Mesothelial cell of epicardium (in vitro differentiated cells): ENCODE measurements around the gene MRPS12. TPM values are rescaled to one million over a fixed set of nuclear protein-coding genes. Genes with fewer than 3 reads are reported as not detected.

Source experiments
- DNase-seq, 2 experiments: peaks; one replicate each; pipeline ENCODE4 v3.0.0; 2021; ENCODE audit warnings: low spot score in 2 of 2; ENCODE audit not compliant: unreplicated experiment in 2 of 2
- H3K27ac Mint-ChIP-seq: 2 replicates; pipeline ENCODE4 v1.8.0; 2021; ENCODE audit warnings: mixed read lengths
- H3K27me3 Mint-ChIP-seq: 2 replicates; pipeline ENCODE4 v1.8.0; 2021; ENCODE audit warnings: low read depth, mixed read lengths
- H3K36me3 Mint-ChIP-seq: 2 replicates; pipeline ENCODE4 v1.8.0; 2021; ENCODE audit warnings: mixed read lengths
- H3K4me1 Mint-ChIP-seq: 2 replicates; pipeline ENCODE4 v1.8.0; 2021; ENCODE audit warnings: mixed read lengths
- H3K4me3 Mint-ChIP-seq: 2 replicates; pipeline ENCODE4 v1.8.0; 2021; ENCODE audit warnings: mild to moderate bottlenecking, moderate library complexity, mixed read lengths
- H3K9me3 Mint-ChIP-seq: 2 replicates; pipeline ENCODE4 v1.8.0; 2021; ENCODE audit warnings: mixed read lengths
- total RNA-seq: library from RNA; stranded (reverse); gene quantifications from 3 replicates; pipeline ENCODE4 v1.2.1, GENCODE V29; 2021
- TF ChIP-seq, protein P1 (sequence below): fragments of 200-600 bp; sonication (generic); IDR thresholded peaks from one replicate; pipeline ENCODE4 v1.5.0; 2021; ENCODE audit warnings: antibody characterized with exemption; ENCODE audit not compliant: unreplicated experiment

MRPS12 gene
- total RNA-seq, 1 donor from 2014 or later, result 24.3 TPM

DNA sequence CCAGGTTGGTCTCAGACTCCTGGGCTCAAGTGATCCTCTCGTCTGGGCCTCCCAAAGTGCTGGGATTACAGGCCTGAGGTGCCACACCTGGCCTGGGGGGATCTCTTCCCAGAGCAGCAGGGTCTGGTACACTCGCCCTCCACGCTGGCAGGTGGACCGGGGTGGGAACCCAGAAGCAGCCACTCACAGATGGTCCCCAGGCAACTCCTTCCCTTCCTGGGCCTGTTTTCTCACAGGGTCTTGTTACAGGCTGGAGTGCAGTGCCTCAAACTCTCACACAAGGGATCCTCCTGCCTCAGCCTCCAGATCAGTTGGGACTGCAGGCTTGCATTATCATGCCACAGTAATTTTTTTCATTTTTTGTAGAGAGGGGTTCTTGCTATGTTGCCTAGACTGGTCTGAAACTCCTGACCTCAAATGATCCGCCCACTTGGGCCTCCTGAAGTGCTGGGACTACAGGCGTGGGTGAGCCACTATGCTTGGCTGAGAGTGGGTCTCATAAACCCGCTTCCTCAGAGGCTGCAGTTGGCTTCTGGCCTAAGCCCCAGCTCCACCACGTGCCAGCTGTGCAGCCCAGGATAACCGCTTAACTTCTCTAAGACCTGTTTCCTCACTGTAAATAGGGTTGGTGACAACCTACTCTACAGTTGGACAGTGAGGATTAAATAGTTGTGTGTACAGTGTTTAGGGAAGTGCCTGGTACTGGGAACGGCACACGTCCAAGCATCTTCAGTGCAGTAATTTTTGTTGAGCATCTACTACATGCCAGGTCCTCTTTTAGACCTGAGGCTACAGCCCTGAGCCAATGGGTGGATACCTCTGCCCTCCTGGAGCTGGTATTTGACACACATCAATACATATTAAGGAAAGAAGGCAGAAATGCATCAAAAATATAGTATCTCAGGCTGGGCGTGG is 17.9 kb upstream of the MRPS12 start:
- H3K9me3 Mint-ChIP-seq, result no peaks in the 10 kb centered on the region
- no peak overlapping the region for H3K4me3 Mint-ChIP-seq
- H3K4me1 Mint-ChIP-seq, result no peaks in the 10 kb centered on the region
- H3K27ac Mint-ChIP-seq, result no peak overlapping the region
- H3K36me3 Mint-ChIP-seq, result peaks cover 2% of the 10 kb centered on the region
- no peak for DNase-seq
- TF ChIP-seq, protein P1, sequence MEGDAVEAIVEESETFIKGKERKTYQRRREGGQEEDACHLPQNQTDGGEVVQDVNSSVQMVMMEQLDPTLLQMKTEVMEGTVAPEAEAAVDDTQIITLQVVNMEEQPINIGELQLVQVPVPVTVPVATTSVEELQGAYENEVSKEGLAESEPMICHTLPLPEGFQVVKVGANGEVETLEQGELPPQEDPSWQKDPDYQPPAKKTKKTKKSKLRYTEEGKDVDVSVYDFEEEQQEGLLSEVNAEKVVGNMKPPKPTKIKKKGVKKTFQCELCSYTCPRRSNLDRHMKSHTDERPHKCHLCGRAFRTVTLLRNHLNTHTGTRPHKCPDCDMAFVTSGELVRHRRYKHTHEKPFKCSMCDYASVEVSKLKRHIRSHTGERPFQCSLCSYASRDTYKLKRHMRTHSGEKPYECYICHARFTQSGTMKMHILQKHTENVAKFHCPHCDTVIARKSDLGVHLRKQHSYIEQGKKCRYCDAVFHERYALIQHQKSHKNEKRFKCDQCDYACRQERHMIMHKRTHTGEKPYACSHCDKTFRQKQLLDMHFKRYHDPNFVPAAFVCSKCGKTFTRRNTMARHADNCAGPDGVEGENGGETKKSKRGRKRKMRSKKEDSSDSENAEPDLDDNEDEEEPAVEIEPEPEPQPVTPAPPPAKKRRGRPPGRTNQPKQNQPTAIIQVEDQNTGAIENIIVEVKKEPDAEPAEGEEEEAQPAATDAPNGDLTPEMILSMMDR, result no peak
- H3K27me3 Mint-ChIP-seq, result no peaks in the 10 kb centered on the region

GRCh38 chr19:38913958-38914357 is 16.8 kb upstream of the MRPS12 start:
- H3K9me3 Mint-ChIP-seq, result no peaks in the 10 kb centered on the region
- H3K4me1 Mint-ChIP-seq, result no peaks in the 10 kb centered on the region
- H3K4me3 Mint-ChIP-seq, result no peak overlapping the region
- TF ChIP-seq, protein P1, result no peak
- H3K36me3 Mint-ChIP-seq, result no peaks in the 10 kb centered on the region
- no peaks in the 10 kb centered on the region for H3K27me3 Mint-ChIP-seq
- H3K27ac Mint-ChIP-seq, result no peak overlapping the region
- no peak for DNase-seq

DNA sequence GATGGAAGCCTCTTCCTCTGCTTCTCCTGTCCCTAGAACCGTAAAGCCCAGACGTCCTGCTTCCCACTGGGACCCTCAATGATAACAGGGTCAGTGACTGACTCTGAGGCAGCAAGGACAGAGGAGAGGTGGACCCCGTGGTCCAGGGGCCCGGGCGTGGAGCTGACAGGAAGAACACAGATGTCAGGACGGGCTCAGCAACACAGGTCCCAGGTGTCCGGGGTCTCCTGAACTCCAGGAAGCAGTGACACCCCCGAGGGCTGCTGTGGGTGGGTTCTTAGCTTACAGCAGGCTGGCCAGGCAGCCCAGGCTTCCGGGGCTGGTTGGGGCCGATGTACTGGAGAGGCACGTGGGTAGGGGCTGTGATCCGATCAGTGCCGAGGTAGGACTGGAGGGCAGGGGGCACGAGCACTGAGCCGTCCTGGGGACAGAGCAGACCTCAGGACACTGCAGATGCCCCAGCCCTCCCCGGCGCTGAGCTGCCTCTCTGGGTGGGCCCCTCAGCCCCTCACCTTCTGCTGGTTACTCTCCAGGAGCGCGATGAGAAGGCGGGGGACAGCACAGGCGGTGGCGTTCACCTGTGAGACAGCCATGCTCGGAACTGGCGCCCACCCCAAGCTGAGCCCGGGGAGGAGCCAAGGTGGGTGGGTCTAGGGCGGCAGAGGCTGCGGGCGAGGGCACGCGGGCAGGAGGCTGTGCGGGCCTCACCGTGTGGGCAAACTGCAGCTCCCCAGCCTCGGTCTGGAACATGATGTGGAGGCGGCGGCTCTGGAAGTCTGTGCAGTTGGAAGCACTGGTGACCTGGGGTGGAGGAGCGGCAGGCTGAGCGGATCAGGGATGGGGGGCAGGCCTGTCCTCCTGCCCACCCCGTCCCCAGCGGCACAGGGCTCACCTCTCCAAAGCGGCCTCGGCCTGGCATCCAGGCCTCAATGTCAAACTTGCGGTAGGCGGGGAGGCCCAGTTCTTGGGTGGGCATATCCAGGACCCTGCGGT is 15.1 kb upstream of the MRPS12 start:
- TF ChIP-seq, protein P1, result no peak
- no peaks in the 10 kb centered on the region for H3K36me3 Mint-ChIP-seq
- no peaks in the 10 kb centered on the region for H3K4me1 Mint-ChIP-seq
- DNase-seq, result no peak
- H3K27ac Mint-ChIP-seq, result no peak overlapping the region
- H3K9me3 Mint-ChIP-seq, result no peaks in the 10 kb centered on the region
- H3K4me3 Mint-ChIP-seq, result no peak overlapping the region
- no peaks in the 10 kb centered on the region for H3K27me3 Mint-ChIP-seq

DNA sequence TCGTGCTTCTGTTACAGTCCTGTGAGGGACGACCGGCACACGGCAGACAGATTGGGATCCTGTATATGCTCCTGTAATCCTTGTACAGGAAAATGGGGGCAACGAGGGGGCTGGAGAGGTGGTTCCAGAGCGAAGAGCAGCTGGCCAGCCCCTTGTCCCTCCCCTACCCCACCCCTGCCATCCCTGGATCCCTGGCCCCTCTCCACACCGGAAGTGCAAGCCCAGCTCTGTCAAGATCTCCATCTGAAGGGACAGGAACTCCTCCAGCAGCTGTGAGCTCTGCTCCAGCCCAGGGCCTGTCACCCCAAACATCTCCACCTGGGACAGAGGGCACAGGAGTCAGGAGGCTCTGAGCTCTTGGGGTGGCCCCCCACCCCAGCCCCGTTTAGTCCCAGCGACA is 13.2 kb upstream of the MRPS12 start:
- Mint-ChIP-seq H3K36me3 (peaks cover 11% of the 10 kb centered on the region), H3K9me3 (no peaks in the 10 kb centered on the region), H3K27ac (no peak overlapping the region), H3K4me3 (no peak overlapping the region), H3K27me3 (no peaks in the 10 kb centered on the region), H3K4me1 (no peaks in the 10 kb centered on the region)
- DNase-seq, result no peak
- TF ChIP-seq, protein P1, result no peak

DNA sequence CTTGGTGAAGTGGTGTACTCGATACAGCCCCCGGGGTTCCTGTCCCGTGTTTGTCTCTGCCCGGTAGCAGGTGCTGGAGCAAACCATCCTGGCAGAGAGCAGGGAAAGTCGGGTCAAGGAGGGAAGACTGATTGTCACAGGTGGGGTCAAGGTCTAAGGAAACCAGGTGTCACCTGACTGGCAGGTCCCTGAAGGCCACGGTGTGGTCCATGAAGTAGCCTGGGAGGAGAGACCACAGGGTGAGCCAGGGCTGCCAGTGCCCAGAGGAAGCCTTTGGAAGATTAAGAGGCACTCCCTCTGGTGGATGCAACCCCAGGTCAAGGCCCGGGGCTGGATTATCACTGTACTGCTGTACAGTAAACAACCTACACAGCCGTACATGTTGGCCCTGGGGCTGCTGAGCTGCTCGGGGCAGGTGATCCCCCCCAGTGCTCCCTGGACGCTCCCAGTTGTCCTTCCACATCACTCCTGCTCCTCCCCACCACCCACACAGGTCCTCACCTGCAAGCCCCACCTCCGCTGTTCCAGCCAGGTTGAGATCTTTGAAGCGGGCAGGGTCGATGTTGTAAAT is 12.7 kb upstream of the MRPS12 start:
- TF ChIP-seq, protein P1, result no peak
- no peak overlapping the region for H3K4me3 Mint-ChIP-seq
- no peak overlapping the region for H3K27ac Mint-ChIP-seq
- no peaks in the 10 kb centered on the region for H3K4me1 Mint-ChIP-seq
- H3K36me3 Mint-ChIP-seq, result peaks cover 12% of the 10 kb centered on the region
- H3K27me3 Mint-ChIP-seq, result no peaks in the 10 kb centered on the region
- DNase-seq, result no peak
- H3K9me3 Mint-ChIP-seq, result no peaks in the 10 kb centered on the region
